Measurements from ENCODE around the gene AATK. TPM values are rescaled to one million over a fixed set of nuclear protein-coding genes. Genes with fewer than 3 reads are reported as not detected.

AATK gene
- total RNA-seq, 2 experiments from 2014 or later = 0.15 to 0.38 TPM

- ChIA-PET POLR2A (no interaction called here), CTCF (no interaction called here)
Measured at GRCh38 chr17:81069135-81069645, 96.8 kb downstream of the AATK start.

- ChIA-PET CTCF (no interaction called here), POLR2A (no interaction called here)
Measured at GRCh38 chr17:81068411-81069134, 97.4 kb downstream of the AATK start.

- ChIA-PET POLR2A (no interaction called here), CTCF (no interaction called here)
Measured at GRCh38 chr17:81067391-81067811, 98.6 kb downstream of the AATK start.

Other genes with a start within 250 kb of the AATK start
- 10 to 100 TPM; 25.6 TPM for gene CHMP6, start 174.4 kb downstream of the AATK start, total RNA-seq
- gene BAIAP2, start 131.1 kb downstream of the AATK start, total RNA-seq = 1 to 10 TPM; 5.8 to 6.3 TPM
- not detected for gene PVALEF, start 714 bp downstream of the AATK start, total RNA-seq
- gene CEP131, start 56.7 kb upstream of the AATK start, total RNA-seq = 10 to 100 TPM; 12.9 to 13.8 TPM
- 10 to 100 TPM; 30.2 to 36.0 TPM for gene TEPSIN, start 72.8 kb upstream of the AATK start, total RNA-seq
- 100 to 1,000 TPM; 107 to 122 TPM for gene NDUFAF8, start 73.1 kb upstream of the AATK start, total RNA-seq
- 10 to 100 TPM; 48.3 to 49.5 TPM for gene SLC38A10, start 129.1 kb upstream of the AATK start, total RNA-seq
- gene BAHCC1, start 229.2 kb upstream of the AATK start, total RNA-seq = not detected